Mesenchymal stem cell (in vitro differentiated cells and primary cell): ENCODE measurements around the gene CCND1.

Experiments
- DNase-seq: peaks from one replicate; pipeline ENCODE4 v3.0.0-alpha.2; 2013
- H2AFZ ChIP-seq: one replicate; pipeline ENCODE4 v1.6.1; 2013; ENCODE audit warnings: low read depth, mild to moderate bottlenecking, control low read depth, inconsistent platforms, low read length, moderate library complexity
- H2AK5ac ChIP-seq: 2 replicates; pipeline ENCODE4 v1.6.1; 2013; ENCODE audit warnings: low read length, moderate library complexity, mild to moderate bottlenecking, inconsistent platforms; ENCODE audit not compliant: severe bottlenecking
- H2BK120ac ChIP-seq: one replicate; pipeline ENCODE4 v1.6.1; 2013; ENCODE audit warnings: low read depth, mild to moderate bottlenecking, inconsistent platforms, low read length, moderate library complexity
- H2BK12ac ChIP-seq, 2 experiments: one replicate each; pipeline ENCODE4 v1.6.1; 2013; ENCODE audit warnings: inconsistent platforms in 2 of 2, low read length in 2 of 2, mild to moderate bottlenecking in 2 of 2, moderate library complexity in 2 of 2, control low read depth in 1 of 2
- H2BK15ac ChIP-seq: one replicate; pipeline ENCODE4 v1.6.1; 2013; ENCODE audit warnings: mild to moderate bottlenecking, low read depth, inconsistent platforms; ENCODE audit not compliant: poor library complexity, severe bottlenecking
- H2BK5ac ChIP-seq: 2 replicates; pipeline ENCODE4 v1.6.1; 2013; ENCODE audit warnings: low read depth, mild to moderate bottlenecking, low read length, control low read depth, inconsistent platforms; ENCODE audit not compliant: poor library complexity, severe bottlenecking
- H3K14ac ChIP-seq, 2 experiments: one replicate each; pipeline ENCODE4 v1.6.1; 2013; ENCODE audit warnings: inconsistent platforms in 2 of 2, low read length in 2 of 2, control low read depth in 1 of 2, mild to moderate bottlenecking in 1 of 2, moderate library complexity in 1 of 2
- H3K18ac ChIP-seq, 2 experiments: one replicate each; pipeline ENCODE4 v1.6.1; 2013; ENCODE audit warnings: inconsistent platforms in 2 of 2, low read length in 2 of 2, control low read depth in 1 of 2, low read depth in 1 of 2, mild to moderate bottlenecking in 1 of 2
- H3K23ac ChIP-seq, 2 experiments: one replicate each; pipeline ENCODE4 v1.6.1; 2013; ENCODE audit warnings: inconsistent platforms in 2 of 2, low read length in 2 of 2, mild to moderate bottlenecking in 2 of 2, moderate library complexity in 2 of 2, control low read depth in 1 of 2
- H3K27ac ChIP-seq: 2 replicates; pipeline ENCODE4 v1.5.1; 2013; ENCODE audit warnings: mild to moderate bottlenecking, moderate library complexity, low read length, control low read depth, inconsistent platforms; ENCODE audit not compliant: poor library complexity, severe bottlenecking
- H3K27me3 ChIP-seq, 2 experiments: 2 replicates each; pipeline versions ENCODE4 v1.6.1 to v1.7.0; 2013; ENCODE audit warnings: low read length in 2 of 2, mild to moderate bottlenecking in 2 of 2, moderate library complexity in 2 of 2, control low read depth in 1 of 2, inconsistent platforms in 1 of 2; ENCODE audit not compliant: control insufficient read depth in 1 of 2, insufficient read depth in 1 of 2
- H3K36me3 ChIP-seq, 2 experiments: 2 replicates each; pipeline versions ENCODE4 v1.6.1 to v1.7.0; 2013; ENCODE audit warnings: low read length in 2 of 2, control low read depth in 1 of 2, inconsistent platforms in 1 of 2, low read depth in 1 of 2, mild to moderate bottlenecking in 1 of 2; ENCODE audit not compliant: insufficient read depth in 2 of 2, control insufficient read depth in 1 of 2
- H3K4ac ChIP-seq, 2 experiments: one replicate each; pipeline ENCODE4 v1.6.1; 2013; ENCODE audit warnings: inconsistent platforms in 2 of 2, low read length in 2 of 2, mild to moderate bottlenecking in 2 of 2, moderate library complexity in 2 of 2, control low read depth in 1 of 2, low read depth in 1 of 2
- H3K4me1 ChIP-seq: 2 replicates; pipeline ENCODE4 v1.6.1; 2013; ENCODE audit warnings: low read depth, low read length, control low read depth; ENCODE audit not compliant: control insufficient read depth, insufficient read depth
- H3K4me2 ChIP-seq: 2 replicates; pipeline ENCODE4 v1.6.1; 2013; ENCODE audit warnings: low read length, mild to moderate bottlenecking, inconsistent platforms; ENCODE audit not compliant: poor library complexity, severe bottlenecking
- H3K4me3 ChIP-seq, 2 experiments: 2 replicates each; pipeline versions ENCODE4 v1.5.1 to v1.7.0; 2013; ENCODE audit warnings: low read length in 2 of 2, mild to moderate bottlenecking in 2 of 2, control low read depth in 1 of 2, low read depth in 1 of 2; ENCODE audit not compliant: insufficient read depth in 1 of 2
- H3K79me1 ChIP-seq: replicated peaks from 2 replicates; pipeline ENCODE4 v1.6.1; 2013; ENCODE audit warnings: mild to moderate bottlenecking, control low read depth, low read length, inconsistent platforms; ENCODE audit not compliant: poor library complexity, severe bottlenecking
- H3K9ac ChIP-seq: 2 replicates; pipeline ENCODE4 v1.7.0; 2013; ENCODE audit warnings: mild to moderate bottlenecking, low read length, moderate library complexity
- H3K9me3 ChIP-seq: 2 replicates; pipeline ENCODE4 v1.7.0; 2013; ENCODE audit warnings: mild to moderate bottlenecking, low read length; ENCODE audit not compliant: control insufficient read depth
- H4K8ac ChIP-seq: one replicate; pipeline ENCODE4 v1.6.1; 2013; ENCODE audit warnings: inconsistent platforms, mild to moderate bottlenecking, low read length, moderate library complexity
- H4K91ac ChIP-seq: one replicate; pipeline ENCODE4 v1.6.1; 2013; ENCODE audit warnings: mild to moderate bottlenecking, low read length, inconsistent platforms
- WGBS: methylation state at CpG from one replicate; pipeline ENCODE4 v1.1.7; 2013; ENCODE audit warnings: mixed read lengths; 5-methylcytosine and 5-hydroxymethylcytosine counted together

CCND1 gene

DNA sequence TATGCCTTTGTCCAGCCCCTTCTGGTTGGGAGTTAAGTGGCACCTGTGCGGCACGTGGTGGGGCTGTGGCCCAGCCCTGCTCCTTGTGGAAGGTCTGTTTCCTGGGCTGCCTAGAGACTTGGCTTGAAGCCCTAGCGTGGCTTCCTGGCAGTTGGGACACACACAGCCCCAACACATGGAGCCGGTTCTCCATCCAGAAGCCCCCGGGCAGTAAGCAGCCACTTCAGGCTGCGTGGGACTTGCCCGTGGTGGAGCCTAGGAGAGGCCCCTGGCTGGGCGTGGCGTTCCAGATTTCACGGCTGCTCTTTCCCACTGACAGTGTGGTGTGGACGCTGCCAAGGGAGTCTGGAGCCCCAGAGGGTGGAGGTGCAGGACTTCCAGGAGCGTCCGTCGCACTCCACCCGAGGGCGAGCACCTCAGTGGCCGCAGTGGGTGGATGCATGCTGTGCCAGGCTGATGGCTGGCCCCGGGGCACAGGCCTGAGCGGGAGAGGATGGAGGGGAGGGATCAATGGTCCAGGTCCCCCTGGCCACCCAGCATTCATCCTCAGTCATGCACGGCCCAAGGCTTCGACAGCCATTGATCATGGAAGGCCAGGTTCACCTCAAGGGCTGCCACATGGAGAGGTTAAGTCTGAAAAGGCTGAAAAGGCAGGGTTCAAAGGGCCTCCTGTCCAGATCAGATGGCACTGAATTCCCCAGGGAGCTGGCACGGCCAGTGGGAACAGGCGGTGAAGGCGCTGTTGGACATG, 9.3 kb downstream of the CCND1 start:
- no peak overlapping the region for H3K4me2 ChIP-seq
- peak overlapping the region in 1 of 2 experiments; percentile 38 for H3K14ac ChIP-seq
- no peak for DNase-seq
- no peaks in the 10 kb centered on the region for H3K27me3 ChIP-seq
- no peak overlapping the region for H3K4me3 ChIP-seq
- peak overlapping the region; percentile 82 for H4K8ac ChIP-seq
- H2BK15ac ChIP-seq: peak overlapping the region; percentile 9
- no peak overlapping the region for H3K23ac ChIP-seq
- H3K79me1 ChIP-seq: peaks cover 28% of the 10 kb centered on the region
- WGBS: 95% methylated on average over 24 of the region's 24 CpGs
- no peak overlapping the region for H2AFZ ChIP-seq
- peak overlapping the region; percentile 39 for H4K91ac ChIP-seq
- H2BK5ac ChIP-seq: no peak overlapping the region
- peaks cover 21% of the 10 kb centered on the region for H3K4me1 ChIP-seq
- H3K4ac ChIP-seq: no peak overlapping the region
- no peak overlapping the region for H2BK120ac ChIP-seq
- H3K18ac ChIP-seq: peak overlapping the region in 1 of 2 experiments; percentile 12
- H2BK12ac ChIP-seq: no peak overlapping the region
- H3K9ac ChIP-seq: peak overlapping the region; percentile 100
- no peaks in the 10 kb centered on the region for H3K9me3 ChIP-seq
- H3K36me3 ChIP-seq: peaks cover 90 to 94% of the 10 kb centered on the region in 2 experiments
- peak overlapping the region; percentile 6 for H3K27ac ChIP-seq
- no peak overlapping the region for H2AK5ac ChIP-seq

DNA sequence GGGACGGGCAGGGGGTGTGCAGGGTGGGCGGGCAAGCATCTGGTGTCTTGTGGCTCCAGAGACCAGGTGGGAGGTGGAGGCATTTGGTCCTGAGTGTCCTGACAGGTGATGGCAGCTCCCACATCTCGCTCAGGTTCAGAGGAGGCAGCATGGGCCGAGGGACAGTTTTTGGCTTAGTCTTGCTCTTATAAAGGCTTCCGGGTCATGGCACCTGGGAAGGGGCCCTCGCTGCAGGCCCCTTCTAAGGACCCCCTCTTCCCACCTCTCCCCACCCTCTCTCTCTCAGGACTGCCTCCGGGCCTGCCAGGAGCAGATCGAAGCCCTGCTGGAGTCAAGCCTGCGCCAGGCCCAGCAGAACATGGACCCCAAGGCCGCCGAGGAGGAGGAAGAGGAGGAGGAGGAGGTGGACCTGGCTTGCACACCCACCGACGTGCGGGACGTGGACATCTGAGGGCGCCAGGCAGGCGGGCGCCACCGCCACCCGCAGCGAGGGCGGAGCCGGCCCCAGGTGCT, 9.9 kb downstream of the CCND1 start:
- peaks cover 84 to 88% of the 10 kb centered on the region in 2 experiments for H3K36me3 ChIP-seq
- H2AFZ ChIP-seq: no peak overlapping the region
- DNase-seq: no peak
- H3K14ac ChIP-seq: no peak overlapping the region
- H3K9ac ChIP-seq: peak overlapping the region; percentile 100
- no peak overlapping the region for H2BK120ac ChIP-seq
- no peak overlapping the region for H3K23ac ChIP-seq
- H3K4ac ChIP-seq: no peak overlapping the region
- H3K18ac ChIP-seq: no peak overlapping the region
- no peak overlapping the region for H4K8ac ChIP-seq
- H3K4me1 ChIP-seq: peaks cover 15% of the 10 kb centered on the region
- peak overlapping the region in 1 of 2 experiments; percentile 67 for H2BK12ac ChIP-seq
- no peak overlapping the region for H3K4me3 ChIP-seq
- peak overlapping the region; percentile 9 for H2BK15ac ChIP-seq
- H2BK5ac ChIP-seq: no peak overlapping the region
- no peak overlapping the region for H4K91ac ChIP-seq
- no peaks in the 10 kb centered on the region for H3K27me3 ChIP-seq
- peak overlapping the region; percentile 6 for H3K27ac ChIP-seq
- H2AK5ac ChIP-seq: no peak overlapping the region
- 95% methylated on average over 22 of the region's 23 CpGs for WGBS
- H3K4me2 ChIP-seq: no peak overlapping the region
- no peaks in the 10 kb centered on the region for H3K9me3 ChIP-seq
- H3K79me1 ChIP-seq: peaks cover 24% of the 10 kb centered on the region

DNA sequence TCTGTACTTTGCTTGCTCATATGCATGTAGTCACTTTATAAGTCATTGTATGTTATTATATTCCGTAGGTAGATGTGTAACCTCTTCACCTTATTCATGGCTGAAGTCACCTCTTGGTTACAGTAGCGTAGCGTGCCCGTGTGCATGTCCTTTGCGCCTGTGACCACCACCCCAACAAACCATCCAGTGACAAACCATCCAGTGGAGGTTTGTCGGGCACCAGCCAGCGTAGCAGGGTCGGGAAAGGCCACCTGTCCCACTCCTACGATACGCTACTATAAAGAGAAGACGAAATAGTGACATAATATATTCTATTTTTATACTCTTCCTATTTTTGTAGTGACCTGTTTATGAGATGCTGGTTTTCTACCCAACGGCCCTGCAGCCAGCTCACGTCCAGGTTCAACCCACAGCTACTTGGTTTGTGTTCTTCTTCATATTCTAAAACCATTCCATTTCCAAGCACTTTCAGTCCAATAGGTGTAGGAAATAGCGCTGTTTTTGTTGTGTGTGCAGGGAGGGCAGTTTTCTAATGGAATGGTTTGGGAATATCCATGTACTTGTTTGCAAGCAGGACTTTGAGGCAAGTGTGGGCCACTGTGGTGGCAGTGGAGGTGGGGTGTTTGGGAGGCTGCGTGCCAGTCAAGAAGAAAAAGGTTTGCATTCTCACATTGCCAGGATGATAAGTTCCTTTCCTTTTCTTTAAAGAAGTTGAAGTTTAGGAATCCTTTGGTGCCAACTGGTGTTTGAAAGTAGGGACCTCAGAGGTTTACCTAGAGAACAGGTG, 11.1 kb downstream of the CCND1 start:
- Histone ChIP-seq H4K91ac (no peak overlapping the region), H3K4me2 (no peak overlapping the region), H2AFZ (no peak overlapping the region), H3K4me3 (no peak overlapping the region), H3K23ac (no peak overlapping the region), H2BK120ac (no peak overlapping the region), H2BK12ac (no peak overlapping the region), H2BK15ac (no peak overlapping the region), H3K36me3 (peaks cover 72 to 77% of the 10 kb centered on the region in 2 experiments), H3K4ac (no peak overlapping the region), H3K79me1 (peaks cover 19% of the 10 kb centered on the region), H3K27me3 (no peaks in the 10 kb centered on the region), H3K9ac (peak overlapping the region; percentile 52), H4K8ac (no peak overlapping the region), H3K27ac (no peak overlapping the region), H2AK5ac (no peak overlapping the region), H3K9me3 (no peaks in the 10 kb centered on the region), H3K18ac (no peak overlapping the region), H3K4me1 (peaks cover 13% of the 10 kb centered on the region), H2BK5ac (no peak overlapping the region), H3K14ac (no peak overlapping the region)
- DNase-seq: no peak
- 96% methylated on average over 8 of the region's 15 CpGs for WGBS

- Histone ChIP-seq H3K9me3 (no peaks in the 10 kb centered on the region), H3K79me1 (peaks cover 19% of the 10 kb centered on the region), H2BK12ac (no peak overlapping the region), H3K4ac (no peak overlapping the region), H2AFZ (no peak overlapping the region), H2BK120ac (no peak overlapping the region), H3K18ac (no peak overlapping the region), H3K14ac (no peak overlapping the region), H4K91ac (no peak overlapping the region), H3K4me1 (peaks cover 19% of the 10 kb centered on the region), H4K8ac (no peak overlapping the region), H3K4me2 (no peak overlapping the region), H3K36me3 (peaks cover 63 to 67% of the 10 kb centered on the region in 2 experiments), H3K27me3 (no peaks in the 10 kb centered on the region), H2BK5ac (no peak overlapping the region), H3K23ac (no peak overlapping the region), H2AK5ac (no peak overlapping the region), H3K27ac (no peak overlapping the region), H3K4me3 (no peak overlapping the region), H2BK15ac (no peak overlapping the region), H3K9ac (peak overlapping the region; percentile 52)
- no peak for DNase-seq
- 82% methylated on average over 8 of the region's 11 CpGs for WGBS
Measured at GRCh38 chr11:69652999-69653398, 12.0 kb downstream of the CCND1 start.
